Ascending aorta (tissue), 2 donors: ENCODE results near the gene PDE6B. TPM values are rescaled to one million over a fixed set of nuclear protein-coding genes. Genes with fewer than 3 reads are reported as not detected.

Experiments
- DNase-seq, 2 donors: peaks; one replicate each; pipeline ENCODE4 v3.0.0-alpha.2; 2019; ENCODE audit warnings: low spot score in 2 of 2
- H3K27ac ChIP-seq, 2 donors: fragments of 200-600 bp; sonication (generic); one replicate each; pipeline ENCODE4 v1.5.1; 2016 to 2017; ENCODE audit warnings: mild to moderate bottlenecking in 1 of 2
- H3K27me3 ChIP-seq: fragments of 200-600 bp; sonication (generic); one replicate; pipeline ENCODE4 v1.5.1; 2017
- H3K36me3 ChIP-seq, 2 donors: fragments of 200-600 bp; sonication (generic); one replicate each; pipeline ENCODE4 v1.5.1; 2016
- H3K4me1 ChIP-seq, 2 donors: fragments of 200-600 bp; sonication (generic); one replicate each; pipeline ENCODE4 v1.5.1; 2016 to 2017; ENCODE audit warnings: mild to moderate bottlenecking in 1 of 2
- H3K4me3 ChIP-seq, 2 donors: fragments of 200-600 bp; sonication (generic); one replicate each; pipeline ENCODE4 v1.5.1; 2016 to 2017; ENCODE audit warnings: mild to moderate bottlenecking in 1 of 2
- H3K9me3 ChIP-seq, 2 donors: fragments of 200-600 bp; sonication (generic); one replicate each; pipeline ENCODE4 v1.5.1; 2016
- intact Hi-C: fragments of 100-400 bp; cut with DNase I; formaldehyde crosslinking; loops from one replicate; pipeline ENCODE4 v1.15.1; 2023
- total RNA-seq: library from RNA; depleted of rRNA; stranded (reverse); fragments of >200 nt; gene quantifications from one replicate; pipeline ENCODE4 v1.1.0, GENCODE V29; 2016
- TF ChIP-seq, protein P1 (sequence below), 3 experiments: fragments of 200-600 bp in 2 of 3; fragments of 450-650 bp in 1 of 3; sonication (generic) in 2 of 3; IDR thresholded peaks; one replicate each; pipeline ENCODE4 v1.5.1; 2016 to 2019; ENCODE audit warnings: antibody characterized with exemption in 3 of 3, mild to moderate bottlenecking in 1 of 3, moderate library complexity in 1 of 3

Gene PDE6B
- total RNA-seq, 1 donor from 2014 or later, result not detected

DNA sequence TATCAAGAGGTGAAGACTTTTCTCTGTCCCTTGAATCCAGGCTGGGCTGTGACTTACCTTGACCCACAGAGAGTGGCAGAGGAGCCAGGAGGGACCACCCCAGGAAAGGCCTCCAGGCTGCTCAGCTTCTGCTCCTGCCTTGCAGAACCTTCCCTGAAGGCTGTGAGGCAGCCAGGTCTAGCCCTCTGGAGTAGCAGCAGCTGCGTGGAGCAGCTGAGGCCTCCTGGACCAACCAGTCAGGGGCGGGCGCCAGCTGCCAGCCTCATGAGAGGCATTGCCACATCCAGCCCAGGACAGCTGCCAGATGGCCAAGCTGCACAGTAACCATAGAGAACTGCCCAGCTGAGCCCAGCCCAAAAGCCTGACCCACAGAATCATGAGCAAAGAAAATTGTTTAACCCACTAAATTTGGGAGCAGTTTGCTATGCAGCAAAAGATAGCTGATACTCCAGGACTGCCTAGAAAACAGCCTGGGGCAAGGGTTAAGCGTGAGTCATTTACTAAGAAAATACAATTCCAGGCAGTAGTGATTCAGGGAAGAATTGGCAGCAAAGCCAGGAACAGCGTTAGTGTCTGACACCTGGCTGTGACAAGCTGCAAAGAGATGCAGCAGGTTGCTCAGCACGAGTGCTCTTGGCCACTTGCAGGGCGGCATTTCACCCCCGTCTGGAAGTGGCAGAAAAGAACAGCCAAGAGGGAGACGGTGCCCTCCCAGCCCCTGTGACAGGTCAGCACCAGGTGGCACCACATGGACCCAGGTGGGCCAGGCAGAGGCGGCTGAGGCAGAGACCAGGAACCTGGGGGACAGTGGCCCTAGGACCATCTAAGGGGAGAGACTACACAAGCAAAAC, 14.7 kb upstream of the PDE6B start:
- DNase-seq, result peak in 1 of 2 donors; percentile 58
- H3K4me1 ChIP-seq, result no peaks in the 10 kb centered on the region
- H3K36me3 ChIP-seq, result no peaks in the 10 kb centered on the region
- no peaks in the 10 kb centered on the region for H3K27me3 ChIP-seq
- H3K9me3 ChIP-seq, result no peaks in the 10 kb centered on the region
- H3K27ac ChIP-seq, result no peak overlapping the region
- intact Hi-C loops, result no loop called here
- no peak overlapping the region for H3K4me3 ChIP-seq
- TF ChIP-seq, protein P1, sequence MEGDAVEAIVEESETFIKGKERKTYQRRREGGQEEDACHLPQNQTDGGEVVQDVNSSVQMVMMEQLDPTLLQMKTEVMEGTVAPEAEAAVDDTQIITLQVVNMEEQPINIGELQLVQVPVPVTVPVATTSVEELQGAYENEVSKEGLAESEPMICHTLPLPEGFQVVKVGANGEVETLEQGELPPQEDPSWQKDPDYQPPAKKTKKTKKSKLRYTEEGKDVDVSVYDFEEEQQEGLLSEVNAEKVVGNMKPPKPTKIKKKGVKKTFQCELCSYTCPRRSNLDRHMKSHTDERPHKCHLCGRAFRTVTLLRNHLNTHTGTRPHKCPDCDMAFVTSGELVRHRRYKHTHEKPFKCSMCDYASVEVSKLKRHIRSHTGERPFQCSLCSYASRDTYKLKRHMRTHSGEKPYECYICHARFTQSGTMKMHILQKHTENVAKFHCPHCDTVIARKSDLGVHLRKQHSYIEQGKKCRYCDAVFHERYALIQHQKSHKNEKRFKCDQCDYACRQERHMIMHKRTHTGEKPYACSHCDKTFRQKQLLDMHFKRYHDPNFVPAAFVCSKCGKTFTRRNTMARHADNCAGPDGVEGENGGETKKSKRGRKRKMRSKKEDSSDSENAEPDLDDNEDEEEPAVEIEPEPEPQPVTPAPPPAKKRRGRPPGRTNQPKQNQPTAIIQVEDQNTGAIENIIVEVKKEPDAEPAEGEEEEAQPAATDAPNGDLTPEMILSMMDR (IDR thresholded peaks at IDR 0.05), result no peak

DNA sequence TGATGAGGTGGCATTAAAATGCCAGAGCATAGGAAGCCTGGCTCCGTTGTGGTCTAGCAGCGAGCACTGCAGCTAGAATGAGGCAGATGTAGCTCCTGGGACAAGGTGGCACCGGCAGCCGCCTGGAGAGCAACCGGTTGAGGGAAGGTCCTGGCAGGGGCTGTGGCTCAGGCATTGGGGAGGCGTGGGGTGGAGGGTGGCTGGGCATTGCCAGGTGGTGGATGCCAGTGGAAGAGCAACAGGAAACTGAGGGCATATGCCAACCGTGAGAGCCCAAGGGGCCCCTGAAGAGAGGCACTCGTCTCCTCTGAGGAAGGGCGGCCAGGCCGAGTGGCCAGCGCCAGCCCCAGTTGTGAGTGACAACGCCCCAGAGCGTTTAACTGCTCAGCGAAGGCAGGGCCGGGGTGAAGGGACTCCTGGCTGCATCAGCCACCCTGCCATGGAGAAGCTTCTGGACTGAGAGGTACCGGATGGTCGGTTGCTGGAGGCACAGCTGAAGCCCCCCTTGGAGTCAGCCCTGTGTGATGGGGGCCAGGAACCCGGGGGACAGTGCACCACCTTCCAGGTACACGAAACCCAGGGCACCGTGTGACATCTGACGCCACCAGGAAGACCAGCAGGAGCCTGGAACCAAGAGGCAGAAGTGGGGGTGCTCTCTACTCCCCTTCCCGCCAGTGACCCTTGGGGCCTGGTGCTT, 13.2 kb upstream of the PDE6B start:
- intact Hi-C loops, result no loop called here
- Histone ChIP-seq H3K36me3 (no peaks in the 10 kb centered on the region), H3K9me3 (no peaks in the 10 kb centered on the region), H3K27me3 (no peaks in the 10 kb centered on the region), H3K4me1 (no peaks in the 10 kb centered on the region), H3K27ac (no peak overlapping the region), H3K4me3 (no peak overlapping the region)
- TF ChIP-seq, protein P1 (IDR thresholded peaks at IDR 0.05), result no peak
- DNase-seq, result peak in 1 of 2 donors; percentile 44

DNA sequence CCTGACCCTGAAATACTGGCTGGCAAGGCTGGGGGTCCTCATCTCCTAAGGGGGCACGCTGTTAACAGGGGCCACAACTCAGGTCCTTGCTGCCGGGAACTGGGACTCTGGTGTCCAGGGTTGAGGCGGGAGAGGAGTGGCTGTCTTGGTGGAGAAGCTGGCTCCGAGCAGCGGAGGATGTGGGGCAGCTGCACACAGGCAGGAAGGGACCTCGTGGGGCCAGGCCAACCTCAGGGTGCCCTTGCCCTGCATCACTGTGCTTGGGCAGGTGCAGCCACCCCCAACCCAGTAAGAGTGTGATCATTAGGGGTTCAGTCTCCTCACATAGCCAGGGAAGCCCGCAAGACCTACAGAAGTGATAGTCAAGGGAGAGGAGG, 12.6 kb upstream of the PDE6B start:
- no peak for DNase-seq
- no peaks in the 10 kb centered on the region for H3K9me3 ChIP-seq
- no peaks in the 10 kb centered on the region for H3K27me3 ChIP-seq
- H3K27ac ChIP-seq, result no peak overlapping the region
- H3K4me1 ChIP-seq, result no peaks in the 10 kb centered on the region
- no peaks in the 10 kb centered on the region for H3K36me3 ChIP-seq
- H3K4me3 ChIP-seq, result no peak overlapping the region
- intact Hi-C loops, result no loop called here
- TF ChIP-seq, protein P1 (IDR thresholded peaks at IDR 0.05), result no peak

DNA sequence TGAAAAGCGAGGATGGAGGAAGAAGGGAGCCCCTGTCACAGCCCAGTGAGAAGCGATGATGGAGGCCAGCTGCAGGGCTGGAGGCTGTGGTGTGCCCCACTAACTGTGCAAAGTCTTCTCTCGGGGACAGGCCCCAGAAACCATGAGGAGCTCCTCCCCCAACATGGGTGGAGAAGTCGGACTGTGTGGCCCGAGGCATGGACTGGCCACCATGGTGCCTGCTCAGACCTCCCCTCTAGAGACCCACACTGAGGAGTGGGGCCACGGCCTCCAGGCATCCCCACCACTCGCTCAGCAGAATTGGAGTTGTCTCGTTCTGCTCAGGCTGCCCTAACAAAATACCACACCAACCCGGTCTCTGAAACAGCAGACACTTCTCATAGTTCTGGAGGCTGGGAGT, 12.2 kb upstream of the PDE6B start:
- DNase-seq, result no peak
- Histone ChIP-seq H3K36me3 (no peaks in the 10 kb centered on the region), H3K9me3 (no peaks in the 10 kb centered on the region), H3K4me3 (no peak overlapping the region), H3K27me3 (no peaks in the 10 kb centered on the region), H3K27ac (no peak overlapping the region), H3K4me1 (no peaks in the 10 kb centered on the region)
- intact Hi-C loops, result no loop called here
- TF ChIP-seq, protein P1 (IDR thresholded peaks at IDR 0.05), result no peak

DNA sequence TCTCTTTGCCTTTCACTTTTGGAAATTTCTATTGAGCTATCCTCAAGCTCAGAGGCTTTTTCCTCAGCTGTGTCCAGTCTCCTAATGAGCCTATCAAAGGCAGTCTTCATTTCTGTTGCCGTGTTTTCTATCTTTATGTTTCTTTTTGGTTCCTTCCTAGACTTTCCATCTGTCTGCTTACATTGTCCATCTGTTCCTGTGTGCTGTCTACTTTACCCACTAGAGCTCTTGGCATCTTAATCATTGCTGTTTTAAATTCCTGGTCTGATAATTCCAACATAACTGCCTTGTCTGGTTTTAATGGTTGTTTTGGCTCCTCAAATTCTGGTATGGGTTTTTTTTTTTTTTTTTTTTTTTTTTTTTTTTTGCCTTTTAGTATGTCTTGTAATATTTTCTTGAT, 9.3 kb upstream of the PDE6B start:
- Histone ChIP-seq H3K27me3 (no peaks in the 10 kb centered on the region), H3K4me1 (no peaks in the 10 kb centered on the region), H3K36me3 (no peaks in the 10 kb centered on the region), H3K4me3 (no peak overlapping the region), H3K27ac (no peak overlapping the region), H3K9me3 (no peaks in the 10 kb centered on the region)
- DNase-seq, result no peak
- intact Hi-C loops, result no loop called here
- TF ChIP-seq, protein P1 (IDR thresholded peaks at IDR 0.05), result no peak
